A673 (cell line): Measurements from ENCODE around the gene ABITRAM.

Source experiments
- EZH2 ChIP-seq: fragments of 200-600 bp; sonication (generic); IDR thresholded peaks from 2 replicates; pipeline ENCODE4 v1.6.1; 2017; ENCODE audit warnings: borderline replicate concordance, low read depth, mild to moderate bottlenecking, mixed read lengths, antibody characterized with exemption, low read length; ENCODE audit not compliant: poor library complexity, severe bottlenecking
- TF ChIP-seq, protein P1 (sequence below): fragments of 300-800, 200-600 bp; sonication (generic); conservative IDR thresholded peaks from 2 replicates; pipeline ENCODE4 v1.5.1; 2017; ENCODE audit warnings: low read depth, mild to moderate bottlenecking, antibody characterized with exemption, low read length, moderate library complexity, mixed read lengths

DNA sequence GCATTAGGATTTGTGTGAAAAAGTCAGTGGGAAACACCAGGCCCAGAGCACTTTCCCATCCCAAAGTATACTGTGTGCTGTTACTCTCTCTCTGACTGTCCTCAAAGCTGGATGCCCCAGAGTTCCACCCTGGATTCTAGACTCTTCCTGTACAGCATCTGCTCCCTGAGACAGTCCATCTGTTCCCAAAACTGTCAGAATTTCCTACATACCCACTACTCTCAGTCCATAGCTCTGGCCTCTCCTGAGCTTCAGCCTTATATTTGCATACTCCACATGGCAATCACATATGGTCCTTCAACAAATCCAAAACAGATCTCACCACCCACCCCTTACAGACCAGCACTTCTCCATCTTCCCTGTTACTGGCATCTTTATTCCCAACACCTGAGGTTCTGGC, 9.7 kb upstream of the ABITRAM start:
- TF ChIP-seq, protein P1, sequence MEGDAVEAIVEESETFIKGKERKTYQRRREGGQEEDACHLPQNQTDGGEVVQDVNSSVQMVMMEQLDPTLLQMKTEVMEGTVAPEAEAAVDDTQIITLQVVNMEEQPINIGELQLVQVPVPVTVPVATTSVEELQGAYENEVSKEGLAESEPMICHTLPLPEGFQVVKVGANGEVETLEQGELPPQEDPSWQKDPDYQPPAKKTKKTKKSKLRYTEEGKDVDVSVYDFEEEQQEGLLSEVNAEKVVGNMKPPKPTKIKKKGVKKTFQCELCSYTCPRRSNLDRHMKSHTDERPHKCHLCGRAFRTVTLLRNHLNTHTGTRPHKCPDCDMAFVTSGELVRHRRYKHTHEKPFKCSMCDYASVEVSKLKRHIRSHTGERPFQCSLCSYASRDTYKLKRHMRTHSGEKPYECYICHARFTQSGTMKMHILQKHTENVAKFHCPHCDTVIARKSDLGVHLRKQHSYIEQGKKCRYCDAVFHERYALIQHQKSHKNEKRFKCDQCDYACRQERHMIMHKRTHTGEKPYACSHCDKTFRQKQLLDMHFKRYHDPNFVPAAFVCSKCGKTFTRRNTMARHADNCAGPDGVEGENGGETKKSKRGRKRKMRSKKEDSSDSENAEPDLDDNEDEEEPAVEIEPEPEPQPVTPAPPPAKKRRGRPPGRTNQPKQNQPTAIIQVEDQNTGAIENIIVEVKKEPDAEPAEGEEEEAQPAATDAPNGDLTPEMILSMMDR, result no peak
- TF ChIP-seq EZH2, result no peak
